Ectodermal cell (in vitro differentiated cells): ENCODE data around the gene TRIOBP.

Experiments
- H3K27ac ChIP-seq: 2 replicates; pipeline ENCODE4 v1.7.0; 2013; ENCODE audit warnings: mild to moderate bottlenecking, low read depth, low read length; ENCODE audit not compliant: insufficient read depth, poor library complexity, severe bottlenecking
- H3K27me3 ChIP-seq: 2 replicates; pipeline ENCODE4 v1.7.0; 2013; ENCODE audit warnings: mild to moderate bottlenecking, low read length; ENCODE audit not compliant: insufficient read depth, control insufficient read depth, poor library complexity, severe bottlenecking
- H3K36me3 ChIP-seq: one replicate; pipeline ENCODE4 v1.7.0; 2013; ENCODE audit warnings: low read length; ENCODE audit not compliant: control insufficient read depth, insufficient read depth
- H3K4me1 ChIP-seq: one replicate; pipeline ENCODE4 v1.7.0; 2013; ENCODE audit warnings: low read length; ENCODE audit not compliant: control insufficient read depth, insufficient read depth
- H3K4me3 ChIP-seq: 2 replicates; pipeline ENCODE4 v1.7.0; 2013; ENCODE audit warnings: low read depth, low read length, control low read depth; ENCODE audit not compliant: insufficient read depth
- H3K9me3 ChIP-seq: 2 replicates; pipeline ENCODE4 v1.7.0; 2013; ENCODE audit warnings: mild to moderate bottlenecking, low read length, moderate library complexity; ENCODE audit not compliant: control insufficient read depth
- WGBS, 2 experiments: methylation state at CpG; one replicate each; pipeline ENCODE4 v1.1.7; 2013; ENCODE audit warnings: missing lambda C conversion rate in 2 of 2; 5-methylcytosine and 5-hydroxymethylcytosine counted together

The TRIOBP gene

GRCh38 chr22:37659066-37659896, 37.6 kb upstream of the TRIOBP start:
- WGBS, 2 experiments: 5 to 6% methylated on average over 68 of the region's 68 CpGs
- Histone ChIP-seq H3K27ac (no peak overlapping the region), H3K27me3 (no peaks in the 10 kb centered on the region), H3K9me3 (no peaks in the 10 kb centered on the region), H3K4me3 (peak overlapping the region; percentile 88), H3K4me1 (peaks cover 23% of the 10 kb centered on the region), H3K36me3 (no peaks in the 10 kb centered on the region)

DNA sequence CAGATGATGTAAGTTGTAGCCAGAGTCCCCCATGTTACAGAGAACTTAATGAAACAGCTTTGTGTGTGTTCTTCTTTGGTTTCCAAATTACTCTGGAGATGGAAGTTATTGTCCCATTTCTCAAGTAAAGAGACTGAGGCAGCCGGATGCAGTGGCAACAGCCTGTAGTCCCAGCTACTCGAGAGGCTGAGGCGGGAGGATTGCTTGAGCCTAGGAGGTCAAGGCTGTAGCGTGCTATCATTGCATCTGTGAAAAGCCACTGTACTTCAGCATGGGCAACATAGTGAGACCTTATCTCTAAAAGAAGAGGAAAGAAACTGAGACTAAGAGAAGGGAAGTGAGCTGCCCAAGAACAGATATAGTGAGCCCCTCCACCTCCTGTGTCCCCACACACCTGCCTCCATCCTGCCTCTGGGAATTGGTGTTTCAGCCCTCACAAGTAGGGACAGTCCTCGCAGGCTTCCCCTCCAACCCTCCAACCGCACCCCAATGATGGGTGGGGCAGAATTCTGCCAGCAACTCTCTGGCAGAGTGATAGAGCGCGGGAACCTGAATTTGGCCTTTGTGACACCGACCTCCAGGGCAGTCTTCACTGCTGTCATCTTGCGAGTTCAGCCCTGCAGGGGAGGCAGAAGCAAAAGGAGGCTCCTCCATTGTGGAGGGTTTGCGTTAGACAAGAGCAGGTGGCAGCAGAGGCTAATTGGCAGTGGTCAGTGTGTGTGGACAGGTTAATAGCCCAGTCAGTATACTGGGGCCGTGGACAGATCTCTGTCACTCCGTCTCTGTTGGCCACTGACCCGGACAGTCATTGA, 36.7 kb upstream of the TRIOBP start:
- Histone ChIP-seq H3K9me3 (no peaks in the 10 kb centered on the region), H3K36me3 (no peaks in the 10 kb centered on the region), H3K4me1 (peaks cover 23% of the 10 kb centered on the region), H3K27me3 (no peaks in the 10 kb centered on the region), H3K27ac (no peak overlapping the region), H3K4me3 (peak overlapping the region; percentile 88)
- 86 to 87% methylated on average over 14 of the region's 14 CpGs for WGBS, 2 experiments

DNA sequence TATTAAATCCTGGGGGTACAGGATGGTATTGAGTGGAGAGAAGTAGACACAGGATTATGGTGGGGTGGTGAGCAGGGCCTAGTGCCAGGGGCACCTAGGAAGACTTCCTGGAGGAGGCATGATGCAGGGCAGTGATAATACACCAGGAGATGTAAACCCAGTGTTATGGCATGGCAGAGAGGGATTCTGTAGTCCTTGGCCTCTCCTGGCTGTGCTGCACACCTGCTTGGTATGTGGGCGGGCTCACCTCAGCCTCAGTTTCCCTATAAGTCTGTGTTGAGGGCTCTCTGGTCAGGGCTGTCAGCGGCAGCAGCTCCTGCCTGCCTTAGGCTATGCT, 36.2 kb upstream of the TRIOBP start:
- H3K36me3 ChIP-seq: peaks cover under 1% of the 10 kb centered on the region
- no peak overlapping the region for H3K27ac ChIP-seq
- H3K27me3 ChIP-seq: no peaks in the 10 kb centered on the region
- WGBS, 2 experiments: 91 to 94% methylated on average over 2 of the region's 2 CpGs
- H3K4me3 ChIP-seq: no peak overlapping the region
- peaks cover 23% of the 10 kb centered on the region for H3K4me1 ChIP-seq
- no peaks in the 10 kb centered on the region for H3K9me3 ChIP-seq

- Histone ChIP-seq H3K4me1 (peaks cover 23% of the 10 kb centered on the region), H3K27me3 (no peaks in the 10 kb centered on the region), H3K9me3 (no peaks in the 10 kb centered on the region), H3K36me3 (peaks cover 8% of the 10 kb centered on the region), H3K4me3 (no peak overlapping the region), H3K27ac (peak overlapping the region; percentile 6)
- WGBS, 2 experiments: 87 to 88% methylated on average over 12 of the region's 12 CpGs
Measured at GRCh38 chr22:37661160-37661924, 35.5 kb upstream of the TRIOBP start.

DNA sequence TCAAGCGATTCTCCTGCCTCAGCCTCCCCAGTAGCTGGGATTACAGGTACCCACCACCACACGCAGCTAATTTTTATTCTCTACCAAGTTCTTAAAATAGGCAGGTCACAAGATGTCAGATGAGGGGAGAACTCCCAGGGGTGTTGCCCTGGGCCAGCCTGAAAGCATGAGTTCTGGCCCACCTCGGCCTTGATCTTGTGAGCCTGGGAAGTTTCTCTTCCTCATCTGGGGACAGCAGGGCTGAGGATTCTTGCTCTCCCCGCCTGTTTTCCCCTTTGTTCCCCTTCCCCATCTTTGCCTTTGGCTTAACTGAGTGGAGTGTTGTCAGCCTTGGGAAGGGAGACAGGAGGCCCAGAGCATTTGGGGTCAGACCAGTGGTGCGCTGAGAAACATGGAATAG, 34.8 kb upstream of the TRIOBP start:
- H3K27ac ChIP-seq: no peak overlapping the region
- no peak overlapping the region for H3K4me3 ChIP-seq
- peaks cover 8% of the 10 kb centered on the region for H3K36me3 ChIP-seq
- H3K4me1 ChIP-seq: peaks cover 23% of the 10 kb centered on the region
- 91 to 95% methylated on average over 5 of the region's 5 CpGs for WGBS, 2 experiments
- no peaks in the 10 kb centered on the region for H3K27me3 ChIP-seq
- H3K9me3 ChIP-seq: no peaks in the 10 kb centered on the region

- peaks cover 23% of the 10 kb centered on the region for H3K4me1 ChIP-seq
- no peak overlapping the region for H3K4me3 ChIP-seq
- H3K9me3 ChIP-seq: no peaks in the 10 kb centered on the region
- no peaks in the 10 kb centered on the region for H3K27me3 ChIP-seq
- H3K36me3 ChIP-seq: peaks cover 8% of the 10 kb centered on the region
- WGBS, 2 experiments: 94 to 95% methylated on average over 16 of the region's 16 CpGs
- H3K27ac ChIP-seq: no peak overlapping the region
Measured at GRCh38 chr22:37663521-37664140, 33.2 kb upstream of the TRIOBP start.

DNA sequence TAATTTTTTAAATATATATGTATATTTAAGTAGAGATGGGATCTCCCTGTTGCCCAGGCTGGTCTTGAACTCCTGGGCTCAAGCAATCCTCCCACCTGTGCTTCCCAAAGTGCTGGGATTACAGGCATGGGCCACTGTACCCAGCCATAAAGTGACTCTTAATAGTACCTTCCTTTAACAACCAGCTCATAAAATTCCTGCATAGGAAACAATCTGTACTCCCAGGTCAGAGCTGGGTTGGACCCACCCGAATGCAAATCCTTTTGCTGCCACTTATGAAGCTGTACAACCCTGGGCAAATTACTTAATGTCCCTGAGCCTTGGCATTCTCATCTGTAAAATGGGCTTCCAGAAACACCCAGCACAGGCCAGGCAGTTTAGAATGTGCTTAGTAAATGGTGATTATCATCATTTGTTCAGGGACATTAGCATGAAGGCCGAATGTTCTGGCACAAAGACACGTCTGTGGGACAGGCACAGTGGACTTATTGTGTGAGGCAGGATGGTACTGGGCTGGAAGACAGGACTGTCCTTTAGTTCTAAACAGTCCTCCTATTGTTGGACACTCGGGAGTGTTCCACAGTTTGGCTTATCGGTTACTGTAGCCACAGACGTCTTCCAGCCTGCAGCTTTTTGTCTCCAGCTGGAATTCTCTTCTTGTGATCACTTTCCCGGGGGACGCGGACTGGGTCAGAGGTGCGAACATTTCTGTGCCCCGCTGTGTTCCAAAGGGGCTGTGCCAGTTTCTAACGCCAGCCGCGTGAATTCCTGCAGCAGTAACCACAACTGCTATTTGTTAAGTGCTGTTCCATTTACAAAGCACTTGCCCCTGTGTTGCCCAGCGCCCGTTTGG, 32.4 kb upstream of the TRIOBP start:
- Histone ChIP-seq H3K27me3 (no peaks in the 10 kb centered on the region), H3K4me3 (no peak overlapping the region), H3K36me3 (peaks cover 8% of the 10 kb centered on the region), H3K4me1 (peaks cover 20% of the 10 kb centered on the region), H3K9me3 (no peaks in the 10 kb centered on the region), H3K27ac (no peak overlapping the region)
- 91 to 92% methylated on average over 16 of the region's 16 CpGs for WGBS, 2 experiments

DNA sequence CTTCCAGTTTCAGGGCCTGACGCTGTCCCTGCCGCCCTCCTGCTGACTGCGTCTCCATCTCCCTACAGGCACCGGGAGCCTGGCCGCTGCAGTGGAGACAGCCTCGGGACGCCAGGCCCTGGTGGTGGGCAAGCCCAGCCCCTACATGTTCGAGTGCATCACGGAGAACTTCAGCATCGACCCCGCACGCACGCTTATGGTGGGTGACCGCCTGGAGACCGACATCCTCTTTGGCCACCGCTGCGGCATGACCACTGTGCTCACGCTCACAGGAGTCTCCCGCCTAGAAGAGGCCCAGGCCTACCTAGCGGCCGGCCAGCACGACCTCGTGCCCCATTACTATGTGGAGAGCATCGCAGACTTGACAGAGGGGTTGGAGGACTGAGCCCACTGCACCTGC, 31.4 kb upstream of the TRIOBP start:
- H3K27me3 ChIP-seq: no peaks in the 10 kb centered on the region
- H3K9me3 ChIP-seq: no peaks in the 10 kb centered on the region
- no peak overlapping the region for H3K4me3 ChIP-seq
- H3K36me3 ChIP-seq: peaks cover 8% of the 10 kb centered on the region
- H3K4me1 ChIP-seq: peaks cover 10% of the 10 kb centered on the region
- WGBS, 2 experiments: 94 to 95% methylated on average over 24 of the region's 24 CpGs
- H3K27ac ChIP-seq: no peak overlapping the region

DNA sequence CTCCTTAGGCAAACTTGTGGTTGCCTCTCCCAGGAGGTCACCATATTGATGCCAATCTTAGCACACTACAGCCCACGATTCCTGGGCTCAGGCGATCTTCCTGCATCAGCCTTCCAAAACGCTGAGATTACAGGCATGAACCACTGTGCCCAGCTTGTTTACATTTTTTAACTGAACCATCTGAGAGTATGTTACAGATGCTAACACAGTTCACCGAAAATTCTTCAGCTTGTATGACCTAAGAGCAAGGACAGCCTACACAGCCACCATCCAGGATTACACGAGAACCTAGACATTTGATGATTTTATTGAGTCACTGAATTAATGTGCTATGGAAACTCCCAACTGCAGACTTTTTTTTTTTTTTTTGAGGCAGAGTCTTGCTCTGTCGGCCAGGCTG, 27.3 kb upstream of the TRIOBP start:
- WGBS, 2 experiments: 93 to 96% methylated on average over 6 of the region's 6 CpGs
- H3K9me3 ChIP-seq: no peaks in the 10 kb centered on the region
- no peaks in the 10 kb centered on the region for H3K4me1 ChIP-seq
- H3K36me3 ChIP-seq: peaks cover 8% of the 10 kb centered on the region
- no peaks in the 10 kb centered on the region for H3K27me3 ChIP-seq
- no peak overlapping the region for H3K4me3 ChIP-seq
- H3K27ac ChIP-seq: no peak overlapping the region
